Ascending aorta (tissue), 2 donors: Measurements from ENCODE around the gene USP48. TPM values are rescaled to one million over a fixed set of nuclear protein-coding genes. Genes with fewer than 3 reads are reported as not detected.
"Not testable (repeated sequence)": the region's sequence is repeated elsewhere in the genome, so short reads cannot be mapped to it uniquely, and the experiment has no call there.

Source experiments
- DNase-seq, 2 donors: peaks; one replicate each; pipeline ENCODE4 v3.0.0-alpha.2; 2019; ENCODE audit warnings: low spot score in 2 of 2
- H3K27ac ChIP-seq, 2 donors: fragments of 200-600 bp; sonication (generic); one replicate each; pipeline ENCODE4 v1.5.1; 2016 to 2017; ENCODE audit warnings: mild to moderate bottlenecking in 1 of 2
- H3K27me3 ChIP-seq: fragments of 200-600 bp; sonication (generic); one replicate; pipeline ENCODE4 v1.5.1; 2017
- H3K36me3 ChIP-seq, 2 donors: fragments of 200-600 bp; sonication (generic); one replicate each; pipeline ENCODE4 v1.5.1; 2016
- H3K4me1 ChIP-seq, 2 donors: fragments of 200-600 bp; sonication (generic); one replicate each; pipeline ENCODE4 v1.5.1; 2016 to 2017; ENCODE audit warnings: mild to moderate bottlenecking in 1 of 2
- H3K4me3 ChIP-seq, 2 donors: fragments of 200-600 bp; sonication (generic); one replicate each; pipeline ENCODE4 v1.5.1; 2016 to 2017; ENCODE audit warnings: mild to moderate bottlenecking in 1 of 2
- H3K9me3 ChIP-seq, 2 donors: fragments of 200-600 bp; sonication (generic); one replicate each; pipeline ENCODE4 v1.5.1; 2016
- CTCF ChIP-seq, 3 experiments: fragments of 200-600 bp in 2 of 3; fragments of 450-650 bp in 1 of 3; sonication (generic) in 2 of 3; IDR thresholded peaks; one replicate each; pipeline ENCODE4 v1.5.1; 2016 to 2019; ENCODE audit warnings: antibody characterized with exemption in 3 of 3, mild to moderate bottlenecking in 1 of 3, moderate library complexity in 1 of 3
- intact Hi-C: fragments of 100-400 bp; cut with DNase I; formaldehyde crosslinking; loops from one replicate; pipeline ENCODE4 v1.15.1; 2023
- total RNA-seq: library from RNA; depleted of rRNA; stranded (reverse); fragments of >200 nt; gene quantifications from one replicate; pipeline ENCODE4 v1.1.0, GENCODE V29; 2016

Gene USP48
- total RNA-seq, 1 donor from 2014 or later: 41.3 TPM

- no peak for TF ChIP-seq CTCF (IDR thresholded peaks at IDR 0.05)
- H3K9me3 ChIP-seq: no peaks in the 10 kb centered on the region
- intact Hi-C loops: no loop called here
- no peak for DNase-seq
- H3K27me3 ChIP-seq: no peaks in the 10 kb centered on the region
- H3K36me3 ChIP-seq: no peaks in the 10 kb centered on the region
- no peak overlapping the region for H3K4me3 ChIP-seq
- H3K27ac ChIP-seq: no peak overlapping the region
- peaks cover 0 to 4% of the 10 kb centered on the region in 2 donors for H3K4me1 ChIP-seq
These were observed 12.7 kb downstream of the USP48 start for GRCh38 chr1:21770201-21770600.

DNA sequence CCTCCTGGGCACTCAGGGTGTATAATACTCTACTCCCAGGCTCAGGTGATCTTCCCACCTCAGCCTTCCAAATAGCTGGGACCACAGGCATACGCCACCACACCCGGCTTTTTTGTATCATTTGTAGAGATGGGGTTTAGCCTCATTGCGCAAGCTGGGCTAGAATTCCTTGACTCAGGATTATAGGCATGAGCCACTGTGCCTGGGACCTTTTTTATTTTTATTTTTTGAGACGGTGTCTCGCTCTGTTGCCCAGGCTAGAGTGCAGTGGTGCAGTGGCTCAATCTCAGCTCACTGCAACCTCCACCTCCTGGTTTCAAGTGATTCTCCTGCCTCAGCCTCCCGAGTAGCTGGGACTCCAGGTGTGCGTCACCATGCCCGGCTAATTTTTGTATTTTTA, 15.8 kb downstream of the USP48 start:
- H3K36me3 ChIP-seq, DNase-seq, H3K9me3 ChIP-seq, intact Hi-C loops, H3K27me3 ChIP-seq, H3K4me3 ChIP-seq, H3K27ac ChIP-seq: not testable (repeated sequence)
- H3K4me1 ChIP-seq: peaks cover 3 to 22% of the 10 kb centered on the region in 2 donors

DNA sequence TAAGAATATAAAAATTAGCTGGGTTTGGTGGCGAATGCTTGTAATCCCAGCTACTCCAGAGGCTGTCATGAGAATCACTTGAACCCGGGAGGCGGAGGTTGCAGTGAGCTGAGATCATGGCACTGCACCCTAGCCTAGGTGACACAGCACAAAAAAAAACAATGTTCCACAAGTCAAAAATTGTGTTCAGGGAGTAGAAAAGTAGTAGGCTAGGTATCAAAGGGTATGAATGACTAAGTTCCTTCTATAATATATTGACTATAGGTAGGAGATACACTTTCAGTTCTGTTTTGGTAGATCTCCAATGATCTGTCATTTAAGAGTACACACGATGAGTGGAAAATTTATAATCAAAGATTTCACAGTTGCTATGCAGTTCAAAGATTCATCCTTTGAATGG, 16.7 kb downstream of the USP48 start:
- Histone ChIP-seq H3K4me1 (peaks cover 3 to 22% of the 10 kb centered on the region in 2 donors), H3K9me3 (no peaks in the 10 kb centered on the region), H3K27ac (peak overlapping the region in 1 of 2 donors; percentile 75), H3K4me3 (no peak overlapping the region), H3K36me3 (no peaks in the 10 kb centered on the region), H3K27me3 (no peaks in the 10 kb centered on the region)
- no peak for DNase-seq
- intact Hi-C loops: no loop called here
- no peak for TF ChIP-seq CTCF (IDR thresholded peaks at IDR 0.05)

DNA sequence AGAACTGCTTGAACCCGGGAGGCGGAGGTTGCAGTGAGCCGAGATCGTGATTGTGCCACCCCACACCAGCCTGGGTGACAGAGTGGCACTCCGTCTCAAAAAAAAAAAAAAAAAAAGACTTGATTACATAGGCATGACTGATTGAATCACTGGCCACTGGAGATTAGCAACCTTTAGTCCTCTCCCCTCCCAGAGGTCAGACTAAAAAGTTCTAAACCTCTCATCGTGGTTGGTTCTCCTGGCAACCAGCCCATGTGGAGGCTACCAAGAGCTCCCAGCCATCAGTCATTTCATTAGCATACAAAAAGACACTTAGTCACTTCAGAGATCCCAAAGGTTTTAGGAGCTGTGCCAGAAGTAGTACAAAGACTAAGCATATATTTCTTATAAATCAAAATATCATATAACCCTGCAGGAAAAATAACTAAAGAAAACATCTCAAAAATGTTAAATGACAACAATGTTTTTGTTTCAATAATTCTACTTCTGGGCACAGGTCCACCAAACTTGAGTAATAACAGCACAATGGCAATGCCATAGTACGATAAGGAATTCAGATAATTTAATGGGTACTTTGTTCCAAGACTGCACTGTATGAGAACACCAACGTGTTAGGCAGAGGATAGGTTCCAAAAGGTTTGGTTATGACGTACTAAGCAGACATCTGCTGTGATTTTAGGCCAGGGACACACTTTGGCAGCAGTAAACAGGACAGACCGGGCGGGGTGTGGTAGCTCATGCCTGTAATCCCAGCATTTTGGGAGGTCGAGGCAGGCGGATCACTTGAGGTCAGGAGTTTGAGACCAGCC, 18.1 kb downstream of the USP48 start:
- H3K27ac ChIP-seq: peak overlapping the region; percentile 62 to 75
- H3K9me3 ChIP-seq: no peaks in the 10 kb centered on the region
- no peak overlapping the region for H3K4me3 ChIP-seq
- TF ChIP-seq CTCF (IDR thresholded peaks at IDR 0.05): no peak
- no peaks in the 10 kb centered on the region for H3K27me3 ChIP-seq
- intact Hi-C loops: loop anchor here (1.0 kb wide), 1 partner anchor 18 kb away; the partner anchor contains the start of gene USP48
- peak in 1 of 2 donors; percentile 84 for DNase-seq
- H3K4me1 ChIP-seq: peaks cover 3 to 22% of the 10 kb centered on the region in 2 donors
- no peaks in the 10 kb centered on the region for H3K36me3 ChIP-seq

DNA sequence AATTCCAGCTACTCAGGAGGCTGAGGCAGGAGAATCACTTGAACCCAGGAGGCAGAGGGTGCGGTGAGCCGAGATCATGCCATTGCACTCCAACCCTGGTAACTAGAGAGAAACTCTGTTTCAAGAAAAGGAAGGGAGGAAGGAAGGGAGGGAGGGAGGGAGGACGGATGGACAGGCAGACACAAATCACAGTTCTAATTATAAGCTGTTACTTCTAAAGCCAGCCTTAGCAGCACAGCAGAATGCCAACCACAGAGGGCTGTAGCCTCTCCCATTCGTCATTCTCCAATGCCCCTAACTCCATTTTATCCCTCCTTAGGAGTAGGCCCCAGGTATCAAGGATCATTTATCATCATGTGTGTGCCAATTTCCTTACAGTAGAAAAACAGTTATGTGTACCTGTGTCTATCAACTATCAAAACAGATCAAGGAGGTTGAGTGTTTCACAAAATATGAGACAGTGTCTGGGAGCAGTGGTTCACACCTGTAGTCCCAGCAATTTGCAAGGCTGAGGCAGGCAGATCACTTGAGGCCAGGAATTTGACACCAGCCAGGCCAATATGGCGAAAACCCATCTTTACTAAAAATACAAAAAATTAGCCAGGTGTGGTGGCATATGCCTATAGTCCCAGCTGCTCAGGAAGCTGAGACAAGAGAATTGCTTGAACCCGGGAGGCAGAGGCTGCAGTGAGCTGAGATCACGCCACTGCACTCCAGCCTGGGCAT, 19.1 kb downstream of the USP48 start:
- no peaks in the 10 kb centered on the region for H3K9me3 ChIP-seq
- TF ChIP-seq CTCF (IDR thresholded peaks at IDR 0.05): no peak
- intact Hi-C loops: no loop called here
- no peaks in the 10 kb centered on the region for H3K36me3 ChIP-seq
- H3K4me1 ChIP-seq: peaks cover 3 to 24% of the 10 kb centered on the region in 2 donors
- H3K27ac ChIP-seq: peak overlapping the region; percentile 62 to 75
- H3K27me3 ChIP-seq: no peaks in the 10 kb centered on the region
- no peak overlapping the region for H3K4me3 ChIP-seq
- no peak for DNase-seq

DNA sequence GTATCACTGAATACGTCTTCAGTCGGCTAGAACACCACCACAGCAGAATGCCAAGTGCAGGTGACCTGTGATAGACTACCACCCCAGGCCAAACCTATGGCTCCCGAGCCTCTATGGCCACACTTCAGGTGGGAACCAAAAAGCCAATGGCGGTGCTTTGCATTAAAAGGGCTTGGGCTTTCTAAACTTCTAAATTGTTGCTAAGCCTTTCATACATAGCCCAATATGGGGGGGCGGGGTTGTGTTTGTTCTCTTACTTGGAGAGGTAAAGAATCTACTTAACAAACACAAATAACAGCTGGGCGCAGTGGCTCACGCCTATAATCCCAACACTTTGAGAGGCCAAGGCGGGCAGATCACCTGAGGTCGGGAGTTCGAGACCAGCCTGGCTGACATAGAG, 19.7 kb downstream of the USP48 start:
- intact Hi-C loops: no loop called here
- H3K4me1 ChIP-seq: peaks cover 3 to 24% of the 10 kb centered on the region in 2 donors

More for the DNA sequence above, 19.7 kb downstream of the USP48 start:
- H3K36me3 ChIP-seq: no peaks in the 10 kb centered on the region
- no peak for DNase-seq
- H3K27ac ChIP-seq: peak overlapping the region in 1 of 2 donors; percentile 62
- H3K9me3 ChIP-seq: no peaks in the 10 kb centered on the region
- no peak for TF ChIP-seq CTCF (IDR thresholded peaks at IDR 0.05)
- H3K27me3 ChIP-seq: no peaks in the 10 kb centered on the region
- H3K4me3 ChIP-seq: no peak overlapping the region
